Pancreas (tissue), 10 donors: Measurements from ENCODE around the gene KCNIP1. TPM values are rescaled to one million over a fixed set of nuclear protein-coding genes. Genes with fewer than 3 reads are reported as not detected.
A peak's percentile ranks its signal among the peaks of the same experiment; 100 is the strongest.

Experiments
- ATAC-seq, 4 donors: fragments of 200-7000 bp; cut with Tn5 transposase; one replicate each; pipeline versions ENCODE4 v1.8.0 to v1.9.1; 2020; ENCODE audit warnings: mild to moderate bottlenecking in 4 of 4, moderate library complexity in 4 of 4
- DNase-seq, 6 donors: peaks; one replicate each; pipeline ENCODE4 v3.0.0-alpha.2; 2020
- FAIRE-seq: peaks from 2 replicates; lab custom pipeline; 2012; peaks lifted over from hg19 to GRCh38; lab: Jason Lieb, UNC
- H3K27ac ChIP-seq, 4 donors: fragments of 200-600 bp; sonication (generic); 1 replicate in 3 of 4; 2 replicates in 1 of 4; pipeline versions ENCODE4 v1.5.0 to v1.8.0; 2020
- H3K27me3 ChIP-seq, 4 donors: fragments of 200-600 bp; one replicate each; pipeline ENCODE4 v1.8.0; 2021
- H3K36me3 ChIP-seq, 3 donors: fragments of 200-600 bp; sonication (generic) in 1 of 3; one replicate each; pipeline versions ENCODE4 v1.5.0 to v1.8.0; 2020 to 2021
- H3K4me1 ChIP-seq, 3 donors: fragments of 200-600 bp; one replicate each; pipeline ENCODE4 v1.8.0; 2021
- H3K4me3 ChIP-seq, 4 donors: fragments of 200-600 bp; sonication (generic) in 2 of 4; one replicate each; pipeline versions ENCODE4 v1.5.0 to v1.8.0; 2020 to 2021
- H3K9me3 ChIP-seq, 4 donors: fragments of 200-600 bp; one replicate each; pipeline ENCODE4 v1.8.0; 2021
- CTCF ChIP-seq, 4 donors: fragments of 200-600 bp; sonication (generic) in 3 of 4; IDR thresholded peaks; one replicate each; pipeline versions ENCODE4 v1.5.0 to v1.8.0; 2021; ENCODE audit warnings: antibody characterized with exemption in 4 of 4
- WGBS, 2 donors: extraction: QIAGEN DNeasy Blood & Tissue Kit; methylation state at CpG; one replicate each; pipeline ENCODE4 v1.1.7; 2013; 5-methylcytosine and 5-hydroxymethylcytosine counted together
- intact Hi-C, 3 donors: fragments of 100-400 bp; cut with DNase I; formaldehyde crosslinking; loops; one replicate each; pipeline versions ENCODE4 v1.11.1 to v1.14.2; 2022
- polyA plus RNA-seq, 2 donors: library from polyadenylated mRNA; stranded (reverse); fragments of 200-250 nt; gene quantifications; one replicate each; pipeline ENCODE4 v1.2.3, GENCODE V29; 2013
- total RNA-seq, 6 donors: library from RNA; stranded (reverse); fragmentation: NEBNext Ultra II Directional in 4 of 6; extraction: Animal tissue kit (Norgen Biotek cat#: 25700) in 4 of 6; gene quantifications; one replicate each; pipeline versions ENCODE4 v1.2.1 to v1.2.4, GENCODE V29; 2021 to 2023
- donor health status: healthy with polysubstance abuse.
- donor health status: DM: no; HTN: no; CAD: no; lungs with moderate emphysema.
- donor health status: DM: no; HTN: no; CAD: no.
- donor health status: control.
- donor health status: control.
- donor health status: Bipolar disorder and iron deficiency.
- donor health status: DM: yes; HTN: yes; CAD: no.
- donor health status: DM: no; HTN: no; CAD: no.
- donor health status: DM: no; HTN: no; CAD: no.
- donor health status: DM: yes; HTN: yes; CAD: no.

Gene KCNIP1
- total and polyA plus RNA-seq, 8 donors = 0.31 to 10.3 (median 1.1) TPM

GRCh38 chr5:170495825-170496661 is 7.8 kb upstream of the KCNIP1 start:
- ATAC-seq (no peak), DNase-seq (no peak), FAIRE-seq (no peak)
- Histone ChIP-seq H3K4me1 (no peaks in the 10 kb centered on the region), H3K4me3 (no peak overlapping the region), H3K27me3 (no peaks in the 10 kb centered on the region), H3K36me3 (no peaks in the 10 kb centered on the region), H3K27ac (no peak overlapping the region), H3K9me3 (no peaks in the 10 kb centered on the region)
- TF ChIP-seq CTCF (IDR thresholded peaks at IDR 0.05) = no peak
- intact Hi-C loops = no loop called here
- WGBS, 2 donors = 53 to 58% methylated on average over 10 of the region's 10 CpGs

GRCh38 chr5:170496662-170497028 is 7.2 kb upstream of the KCNIP1 start:
- Histone ChIP-seq H3K27me3 (no peaks in the 10 kb centered on the region), H3K4me1 (no peaks in the 10 kb centered on the region), H3K9me3 (no peaks in the 10 kb centered on the region), H3K36me3 (no peaks in the 10 kb centered on the region), H3K4me3 (no peak overlapping the region), H3K27ac (no peak overlapping the region)
- intact Hi-C loops = no loop called here
- TF ChIP-seq CTCF (IDR thresholded peaks at IDR 0.05) = no peak
- no peak for DNase-seq
- FAIRE-seq = no peak
- no peak for ATAC-seq
- 59 to 79% methylated on average over 6 of the region's 6 CpGs for WGBS, 2 donors

- no peaks in the 10 kb centered on the region for H3K9me3 ChIP-seq
- no peak overlapping the region for H3K4me3 ChIP-seq
- DNase-seq (no peak), ATAC-seq (peak in 1 of 4 donors; percentile 12), FAIRE-seq (no peak)
- no peaks in the 10 kb centered on the region for H3K4me1 ChIP-seq
- no peak for TF ChIP-seq CTCF (IDR thresholded peaks at IDR 0.05)
- no peaks in the 10 kb centered on the region for H3K36me3 ChIP-seq
- WGBS, 2 donors = 54 to 71% methylated on average over 13 of the region's 13 CpGs
- H3K27ac ChIP-seq = no peak overlapping the region
- intact Hi-C loops = no loop called here
- no peaks in the 10 kb centered on the region for H3K27me3 ChIP-seq
Observed at GRCh38 chr5:170497311-170498038, 6.3 kb upstream of the KCNIP1 start.

DNA sequence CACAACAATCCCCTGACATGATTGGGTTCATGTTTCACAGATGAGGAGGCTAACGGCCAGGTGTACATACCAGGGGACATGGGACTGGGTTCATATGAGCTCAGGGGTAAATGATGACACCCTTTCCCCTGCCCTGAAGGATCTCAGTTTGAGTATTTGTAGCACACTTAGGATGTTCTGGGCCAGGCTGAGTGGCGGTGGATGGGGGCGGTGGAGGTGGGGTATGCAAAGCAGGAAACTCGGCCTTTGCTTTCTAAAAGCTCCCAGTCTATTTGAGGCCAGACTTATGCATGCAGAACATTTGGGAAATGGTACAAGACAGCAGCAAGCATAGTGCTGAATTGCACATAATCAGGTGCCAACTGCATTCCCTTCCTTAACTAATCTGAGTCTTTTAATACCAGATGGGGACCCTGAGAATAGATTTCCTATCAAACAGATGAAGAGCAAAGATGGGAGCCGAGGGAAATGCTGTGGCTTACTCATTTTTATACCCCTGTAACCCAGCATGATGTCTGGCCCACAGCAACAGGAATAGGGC is 4.9 kb upstream of the KCNIP1 start:
- Histone ChIP-seq H3K4me1 (no peaks in the 10 kb centered on the region), H3K27ac (no peak overlapping the region), H3K4me3 (no peak overlapping the region), H3K36me3 (no peaks in the 10 kb centered on the region), H3K27me3 (no peaks in the 10 kb centered on the region), H3K9me3 (no peaks in the 10 kb centered on the region)
- no peak for DNase-seq
- intact Hi-C loops = no loop called here
- 78 to 79% methylated on average over 5 of the region's 5 CpGs for WGBS, 2 donors
- ATAC-seq = no peak
- FAIRE-seq = no peak
- no peak for TF ChIP-seq CTCF (IDR thresholded peaks at IDR 0.05)
